Esophagus muscularis mucosa (tissue), 3 donors: ENCODE results near the gene HOXB6.

Experiments used
- POLR2A ChIP-seq: fragments of 450-650 bp; IDR thresholded peaks from one replicate; pipeline ENCODE4 v1.6.1; 2017; ENCODE audit warnings: antibody characterized with exemption, moderate library complexity, mild to moderate bottlenecking, low read depth
- POLR2AphosphoS5 ChIP-seq, 2 donors: sonication (generic); formaldehyde crosslinking; IDR thresholded peaks; one replicate each; pipeline ENCODE4 v1.6.1; 2017; ENCODE audit warnings: antibody characterized with exemption in 2 of 2
- TF ChIP-seq, protein P1 (sequence below), 3 experiments: fragments of 200-600 bp in 2 of 3; fragments of 450-650 bp in 1 of 3; sonication (generic) in 2 of 3; IDR thresholded peaks; one replicate each; pipeline ENCODE4 v1.5.1; 2017 to 2019; ENCODE audit warnings: antibody characterized with exemption in 3 of 3, mild to moderate bottlenecking in 2 of 3, moderate library complexity in 1 of 3

GRCh38 chr17:48631693-48632578 is 27.1 kb upstream of the HOXB6 start:
- TF ChIP-seq, protein P1, sequence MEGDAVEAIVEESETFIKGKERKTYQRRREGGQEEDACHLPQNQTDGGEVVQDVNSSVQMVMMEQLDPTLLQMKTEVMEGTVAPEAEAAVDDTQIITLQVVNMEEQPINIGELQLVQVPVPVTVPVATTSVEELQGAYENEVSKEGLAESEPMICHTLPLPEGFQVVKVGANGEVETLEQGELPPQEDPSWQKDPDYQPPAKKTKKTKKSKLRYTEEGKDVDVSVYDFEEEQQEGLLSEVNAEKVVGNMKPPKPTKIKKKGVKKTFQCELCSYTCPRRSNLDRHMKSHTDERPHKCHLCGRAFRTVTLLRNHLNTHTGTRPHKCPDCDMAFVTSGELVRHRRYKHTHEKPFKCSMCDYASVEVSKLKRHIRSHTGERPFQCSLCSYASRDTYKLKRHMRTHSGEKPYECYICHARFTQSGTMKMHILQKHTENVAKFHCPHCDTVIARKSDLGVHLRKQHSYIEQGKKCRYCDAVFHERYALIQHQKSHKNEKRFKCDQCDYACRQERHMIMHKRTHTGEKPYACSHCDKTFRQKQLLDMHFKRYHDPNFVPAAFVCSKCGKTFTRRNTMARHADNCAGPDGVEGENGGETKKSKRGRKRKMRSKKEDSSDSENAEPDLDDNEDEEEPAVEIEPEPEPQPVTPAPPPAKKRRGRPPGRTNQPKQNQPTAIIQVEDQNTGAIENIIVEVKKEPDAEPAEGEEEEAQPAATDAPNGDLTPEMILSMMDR (IDR thresholded peaks at IDR 0.05): no peak
- no peak for TF ChIP-seq POLR2AphosphoS5 (IDR thresholded peaks at IDR 0.05)
- no peak for TF ChIP-seq POLR2A
